Peyer's patch (tissue), 4 donors: ENCODE measurements around the gene KLF16. TPM values are rescaled to one million over a fixed set of nuclear protein-coding genes. Genes with fewer than 3 reads are reported as not detected.
A peak's percentile ranks its signal among the peaks of the same experiment; 100 is the strongest.

Experiments
- DNase-seq, 3 donors: peaks; one replicate each; pipeline ENCODE4 v3.0.0-alpha.2; 2017 to 2019
- H3K27ac ChIP-seq, 4 donors: fragments of 200-600 bp; sonication (generic); one replicate each; pipeline ENCODE4 v1.5.1; 2016 to 2019
- H3K27me3 ChIP-seq, 2 donors: fragments of 200-600 bp; sonication (generic); one replicate each; pipeline ENCODE4 v1.5.1; 2019
- H3K36me3 ChIP-seq, 3 donors: fragments of 200-600 bp; sonication (generic); one replicate each; pipeline ENCODE4 v1.5.1; 2016 to 2019
- H3K4me1 ChIP-seq, 4 donors: fragments of 200-600 bp; sonication (generic); one replicate each; pipeline ENCODE4 v1.5.1; 2016 to 2019
- H3K4me3 ChIP-seq, 4 donors: fragments of 200-600 bp; sonication (generic); 1 replicate in 3 of 4; 2 replicates in 1 of 4; pipeline ENCODE4 v1.5.1; 2016 to 2019; ENCODE audit warnings: mild to moderate bottlenecking in 1 of 4
- H3K9me3 ChIP-seq, 4 donors: fragments of 200-600 bp; sonication (generic); one replicate each; pipeline ENCODE4 v1.5.1; 2016 to 2019; ENCODE audit warnings: mild to moderate bottlenecking in 1 of 4
- POLR2A ChIP-seq, 2 donors: fragments of 450-650 bp; IDR thresholded peaks; one replicate each; pipeline ENCODE4 v1.5.1; 2017; ENCODE audit warnings: antibody characterized with exemption in 2 of 2, mild to moderate bottlenecking in 2 of 2, moderate library complexity in 2 of 2
- total RNA-seq, 4 donors: library from RNA; depleted of rRNA; stranded (reverse); fragments of >200 nt; gene quantifications; one replicate each; pipeline ENCODE4 v1.1.0, GENCODE V29; 2016
- TF ChIP-seq, protein P1 (sequence below), 6 experiments: fragments of 450-650 bp in 4 of 6; fragments of 200-600 bp in 2 of 6; sonication (generic) in 1 of 6; IDR thresholded peaks; one replicate each; pipeline ENCODE4 v1.5.1; 2017 to 2019; ENCODE audit warnings: antibody characterized with exemption in 6 of 6, mild to moderate bottlenecking in 3 of 6, moderate library complexity in 1 of 6

The KLF16 gene
- total RNA-seq, 4 donors from 2014 or later: 10.3 to 18.2 (median 14.8) TPM

DNA sequence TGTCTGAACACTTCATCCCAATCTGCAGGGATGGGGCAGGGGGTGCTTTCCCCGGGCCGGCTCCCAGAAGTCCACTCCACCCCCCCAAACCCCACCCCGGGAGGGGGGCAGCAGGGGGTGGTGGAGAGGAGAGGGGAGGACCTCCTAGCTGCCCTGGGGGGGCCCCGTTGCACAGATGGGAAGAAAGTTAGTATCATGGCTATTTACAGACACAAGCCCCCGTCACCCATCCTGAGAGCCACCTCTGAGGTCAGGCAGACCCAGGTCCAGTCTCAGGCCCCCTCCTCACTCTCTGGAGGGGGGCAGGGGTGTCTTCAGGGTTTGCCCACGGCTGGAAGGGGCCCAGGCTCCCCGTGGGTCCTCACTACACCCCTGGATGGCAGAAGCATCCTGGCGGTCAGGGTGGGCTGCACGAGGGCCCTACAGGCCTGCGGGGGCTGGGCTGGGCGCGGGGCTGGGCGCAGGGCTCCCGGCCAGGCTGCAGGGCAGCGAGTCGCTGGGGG lies 9.3 kb downstream of the KLF16 start:
- no peak for DNase-seq
- Histone ChIP-seq H3K9me3 (no peaks in the 10 kb centered on the region), H3K4me1 (peaks cover 15 to 72% (median 51%) of the 10 kb centered on the region in 4 donors), H3K36me3 (no peaks in the 10 kb centered on the region), H3K27ac (peak overlapping the region; percentile 54 to 99 (median 76)), H3K4me3 (no peak overlapping the region), H3K27me3 (no peaks in the 10 kb centered on the region)
- TF ChIP-seq, protein P1, sequence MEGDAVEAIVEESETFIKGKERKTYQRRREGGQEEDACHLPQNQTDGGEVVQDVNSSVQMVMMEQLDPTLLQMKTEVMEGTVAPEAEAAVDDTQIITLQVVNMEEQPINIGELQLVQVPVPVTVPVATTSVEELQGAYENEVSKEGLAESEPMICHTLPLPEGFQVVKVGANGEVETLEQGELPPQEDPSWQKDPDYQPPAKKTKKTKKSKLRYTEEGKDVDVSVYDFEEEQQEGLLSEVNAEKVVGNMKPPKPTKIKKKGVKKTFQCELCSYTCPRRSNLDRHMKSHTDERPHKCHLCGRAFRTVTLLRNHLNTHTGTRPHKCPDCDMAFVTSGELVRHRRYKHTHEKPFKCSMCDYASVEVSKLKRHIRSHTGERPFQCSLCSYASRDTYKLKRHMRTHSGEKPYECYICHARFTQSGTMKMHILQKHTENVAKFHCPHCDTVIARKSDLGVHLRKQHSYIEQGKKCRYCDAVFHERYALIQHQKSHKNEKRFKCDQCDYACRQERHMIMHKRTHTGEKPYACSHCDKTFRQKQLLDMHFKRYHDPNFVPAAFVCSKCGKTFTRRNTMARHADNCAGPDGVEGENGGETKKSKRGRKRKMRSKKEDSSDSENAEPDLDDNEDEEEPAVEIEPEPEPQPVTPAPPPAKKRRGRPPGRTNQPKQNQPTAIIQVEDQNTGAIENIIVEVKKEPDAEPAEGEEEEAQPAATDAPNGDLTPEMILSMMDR (IDR thresholded peaks at IDR 0.05): no peak
- no peak for TF ChIP-seq POLR2A (IDR thresholded peaks at IDR 0.05)

DNA sequence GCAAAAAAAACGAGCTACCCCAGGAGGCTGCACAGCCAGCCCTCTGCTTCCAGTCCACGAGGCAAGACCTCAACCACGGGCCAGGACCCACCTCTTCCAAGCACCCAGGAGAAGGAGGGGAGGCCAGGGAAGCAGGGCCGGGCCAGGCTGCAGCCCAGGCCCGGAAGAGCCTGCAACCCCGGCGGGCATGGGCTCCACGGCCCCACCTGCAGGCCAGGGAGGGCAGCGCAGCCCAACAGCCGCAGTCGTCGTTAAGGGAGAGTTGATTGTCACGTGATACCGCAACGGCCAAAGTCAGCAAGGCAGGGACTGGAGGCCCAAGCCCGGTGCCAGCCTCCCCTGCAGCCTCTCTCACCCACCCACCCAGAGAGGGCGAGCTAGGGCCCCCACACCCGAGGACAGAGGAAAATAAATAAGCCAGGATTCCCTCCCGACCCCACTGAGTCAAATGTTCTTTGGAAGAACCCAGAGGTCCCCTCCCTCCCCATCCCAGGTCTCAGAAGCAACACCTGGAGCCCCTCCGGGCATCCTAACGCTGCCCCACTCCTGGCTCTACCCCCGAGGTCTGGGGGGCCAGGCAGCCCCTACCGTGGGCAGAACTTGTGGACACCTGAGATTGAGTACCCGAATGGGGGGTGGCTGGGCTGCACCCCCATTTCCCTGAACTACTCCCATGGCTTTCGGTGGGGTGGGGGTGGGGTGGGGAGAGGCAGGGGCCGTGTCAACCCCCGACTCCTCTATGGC lies 9.9 kb downstream of the KLF16 start:
- H3K9me3 ChIP-seq: no peaks in the 10 kb centered on the region
- H3K36me3 ChIP-seq: no peaks in the 10 kb centered on the region
- TF ChIP-seq, protein P1 (IDR thresholded peaks at IDR 0.05): peak; percentile 90 to 99 (median 95)
- TF ChIP-seq POLR2A (IDR thresholded peaks at IDR 0.05): peak; percentile 16 to 35
- peak overlapping the region in 1 of 4 donors; percentile 15 for H3K4me3 ChIP-seq
- no peaks in the 10 kb centered on the region for H3K27me3 ChIP-seq
- peak; percentile 79 to 94 (median 93) for DNase-seq
- peak overlapping the region; percentile 54 to 99 (median 64) for H3K27ac ChIP-seq
- H3K4me1 ChIP-seq: peaks cover 9 to 70% (median 47%) of the 10 kb centered on the region in 4 donors

DNA sequence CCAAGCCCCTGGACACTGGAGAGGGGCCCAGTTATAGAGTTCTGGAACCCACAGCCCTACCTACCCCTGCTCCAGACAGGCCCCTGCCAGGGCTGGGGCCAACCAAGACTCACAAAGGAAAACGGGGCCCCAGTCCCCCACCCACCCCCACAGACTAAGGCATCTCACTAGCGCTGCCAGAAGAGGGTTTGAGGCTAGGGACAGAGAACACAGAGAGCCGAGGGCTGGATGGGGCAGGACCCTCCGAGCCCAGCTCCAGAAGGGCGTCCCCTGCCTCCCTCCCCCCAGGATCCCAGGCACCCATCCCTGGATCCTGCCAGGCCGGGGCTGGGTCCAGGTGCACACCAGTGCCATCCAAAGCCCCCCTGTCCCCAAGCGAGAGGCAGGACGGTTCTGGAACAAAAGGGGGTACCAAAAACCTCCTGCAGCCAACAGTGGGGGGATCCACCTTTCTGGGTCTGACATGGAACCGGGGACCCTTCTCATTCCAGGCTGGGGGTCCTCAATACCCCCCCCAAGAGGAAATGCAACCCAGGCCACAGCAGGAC lies 10.7 kb downstream of the KLF16 start:
- peaks cover 9 to 63% (median 43%) of the 10 kb centered on the region in 4 donors for H3K4me1 ChIP-seq
- H3K4me3 ChIP-seq: no peak overlapping the region
- DNase-seq: no peak
- no peaks in the 10 kb centered on the region for H3K27me3 ChIP-seq
- peak overlapping the region in 1 of 4 donors; percentile 57 for H3K27ac ChIP-seq
- TF ChIP-seq, protein P1 (IDR thresholded peaks at IDR 0.05): no peak
- TF ChIP-seq POLR2A (IDR thresholded peaks at IDR 0.05): no peak
- no peaks in the 10 kb centered on the region for H3K9me3 ChIP-seq
- no peaks in the 10 kb centered on the region for H3K36me3 ChIP-seq

DNA sequence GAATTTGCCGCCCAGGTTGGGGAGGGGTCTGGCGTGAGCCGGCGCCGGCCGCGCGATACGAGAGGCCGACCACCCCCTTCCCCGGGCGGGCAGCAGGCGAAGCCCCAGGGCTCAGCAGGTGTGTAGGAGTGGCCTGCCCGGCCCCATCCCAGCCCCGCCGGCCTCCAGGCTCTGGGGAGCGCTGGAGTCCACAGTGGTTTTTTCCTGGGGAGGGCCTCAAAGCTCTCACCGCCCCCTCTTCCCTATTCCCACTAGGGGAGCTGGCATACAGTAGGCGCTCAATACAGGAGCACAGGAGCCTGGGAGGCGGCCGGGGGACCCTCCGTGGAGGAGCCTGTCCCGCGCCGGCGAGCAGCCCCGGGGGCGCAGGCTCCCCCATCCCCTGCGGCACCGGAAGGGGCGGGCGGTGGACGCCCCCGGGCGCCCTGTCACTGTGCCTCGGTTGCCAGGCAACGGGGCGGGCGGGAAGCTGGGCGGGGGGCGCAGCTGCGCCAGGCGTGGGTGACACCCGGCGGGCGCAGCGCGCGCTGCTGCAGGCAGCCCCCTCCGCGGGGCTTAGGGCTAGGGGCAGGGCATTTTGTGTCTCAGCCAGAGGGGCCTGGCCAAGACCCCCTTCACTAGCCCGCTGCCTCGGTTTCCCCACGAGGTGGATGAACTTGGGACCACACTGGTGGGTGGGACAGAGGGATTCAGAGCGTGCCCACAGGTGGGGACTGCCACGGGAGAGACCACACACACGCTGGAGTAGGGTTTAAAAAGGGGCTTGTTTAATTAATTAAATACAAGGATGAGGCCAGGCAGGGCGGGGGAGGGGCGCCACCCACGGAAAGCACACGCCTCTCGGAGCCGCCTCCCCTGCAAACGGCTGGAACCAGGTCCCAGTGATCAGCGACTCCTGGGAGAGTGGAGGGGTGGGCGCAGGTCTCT lies 11.5 kb downstream of the KLF16 start:
- Histone ChIP-seq H3K27me3 (no peaks in the 10 kb centered on the region), H3K4me1 (peaks cover 9 to 67% (median 44%) of the 10 kb centered on the region in 4 donors), H3K36me3 (no peaks in the 10 kb centered on the region), H3K27ac (peak overlapping the region in 1 of 4 donors; percentile 18), H3K4me3 (peak overlapping the region in 1 of 4 donors; percentile 21), H3K9me3 (no peaks in the 10 kb centered on the region)
- peak in 1 of 3 donors; percentile 67 for DNase-seq
- TF ChIP-seq POLR2A (IDR thresholded peaks at IDR 0.05): no peak
- TF ChIP-seq, protein P1 (IDR thresholded peaks at IDR 0.05): no peak
